Mesenchymal stem cell (in vitro differentiated cells and primary cell): ENCODE results near the gene TNIP1.
A peak's percentile ranks its signal among the peaks of the same experiment; 100 is the strongest.

Source experiments
- DNase-seq: peaks from one replicate; pipeline ENCODE4 v3.0.0-alpha.2; 2013
- H2AFZ ChIP-seq: one replicate; pipeline ENCODE4 v1.6.1; 2013; ENCODE audit warnings: low read depth, mild to moderate bottlenecking, control low read depth, inconsistent platforms, low read length, moderate library complexity
- H2AK5ac ChIP-seq: 2 replicates; pipeline ENCODE4 v1.6.1; 2013; ENCODE audit warnings: low read length, moderate library complexity, mild to moderate bottlenecking, inconsistent platforms; ENCODE audit not compliant: severe bottlenecking
- H2BK120ac ChIP-seq: one replicate; pipeline ENCODE4 v1.6.1; 2013; ENCODE audit warnings: low read depth, mild to moderate bottlenecking, inconsistent platforms, low read length, moderate library complexity
- H2BK12ac ChIP-seq, 2 experiments: one replicate each; pipeline ENCODE4 v1.6.1; 2013; ENCODE audit warnings: inconsistent platforms in 2 of 2, low read length in 2 of 2, mild to moderate bottlenecking in 2 of 2, moderate library complexity in 2 of 2, control low read depth in 1 of 2
- H2BK15ac ChIP-seq: one replicate; pipeline ENCODE4 v1.6.1; 2013; ENCODE audit warnings: mild to moderate bottlenecking, low read depth, inconsistent platforms; ENCODE audit not compliant: poor library complexity, severe bottlenecking
- H2BK5ac ChIP-seq: 2 replicates; pipeline ENCODE4 v1.6.1; 2013; ENCODE audit warnings: low read depth, mild to moderate bottlenecking, low read length, control low read depth, inconsistent platforms; ENCODE audit not compliant: poor library complexity, severe bottlenecking
- H3K14ac ChIP-seq, 2 experiments: one replicate each; pipeline ENCODE4 v1.6.1; 2013; ENCODE audit warnings: inconsistent platforms in 2 of 2, low read length in 2 of 2, control low read depth in 1 of 2, mild to moderate bottlenecking in 1 of 2, moderate library complexity in 1 of 2
- H3K18ac ChIP-seq, 2 experiments: one replicate each; pipeline ENCODE4 v1.6.1; 2013; ENCODE audit warnings: inconsistent platforms in 2 of 2, low read length in 2 of 2, control low read depth in 1 of 2, low read depth in 1 of 2, mild to moderate bottlenecking in 1 of 2
- H3K23ac ChIP-seq, 2 experiments: one replicate each; pipeline ENCODE4 v1.6.1; 2013; ENCODE audit warnings: inconsistent platforms in 2 of 2, low read length in 2 of 2, mild to moderate bottlenecking in 2 of 2, moderate library complexity in 2 of 2, control low read depth in 1 of 2
- H3K27ac ChIP-seq: 2 replicates; pipeline ENCODE4 v1.5.1; 2013; ENCODE audit warnings: mild to moderate bottlenecking, moderate library complexity, low read length, control low read depth, inconsistent platforms; ENCODE audit not compliant: poor library complexity, severe bottlenecking
- H3K27me3 ChIP-seq, 2 experiments: 2 replicates each; pipeline versions ENCODE4 v1.6.1 to v1.7.0; 2013; ENCODE audit warnings: low read length in 2 of 2, mild to moderate bottlenecking in 2 of 2, moderate library complexity in 2 of 2, control low read depth in 1 of 2, inconsistent platforms in 1 of 2; ENCODE audit not compliant: control insufficient read depth in 1 of 2, insufficient read depth in 1 of 2
- H3K36me3 ChIP-seq, 2 experiments: 2 replicates each; pipeline versions ENCODE4 v1.6.1 to v1.7.0; 2013; ENCODE audit warnings: low read length in 2 of 2, control low read depth in 1 of 2, inconsistent platforms in 1 of 2, low read depth in 1 of 2, mild to moderate bottlenecking in 1 of 2; ENCODE audit not compliant: insufficient read depth in 2 of 2, control insufficient read depth in 1 of 2
- H3K4ac ChIP-seq, 2 experiments: one replicate each; pipeline ENCODE4 v1.6.1; 2013; ENCODE audit warnings: inconsistent platforms in 2 of 2, low read length in 2 of 2, mild to moderate bottlenecking in 2 of 2, moderate library complexity in 2 of 2, control low read depth in 1 of 2, low read depth in 1 of 2
- H3K4me1 ChIP-seq: 2 replicates; pipeline ENCODE4 v1.6.1; 2013; ENCODE audit warnings: low read depth, low read length, control low read depth; ENCODE audit not compliant: control insufficient read depth, insufficient read depth
- H3K4me2 ChIP-seq: 2 replicates; pipeline ENCODE4 v1.6.1; 2013; ENCODE audit warnings: low read length, mild to moderate bottlenecking, inconsistent platforms; ENCODE audit not compliant: poor library complexity, severe bottlenecking
- H3K4me3 ChIP-seq, 2 experiments: 2 replicates each; pipeline versions ENCODE4 v1.5.1 to v1.7.0; 2013; ENCODE audit warnings: low read length in 2 of 2, mild to moderate bottlenecking in 2 of 2, control low read depth in 1 of 2, low read depth in 1 of 2; ENCODE audit not compliant: insufficient read depth in 1 of 2
- H3K79me1 ChIP-seq: replicated peaks from 2 replicates; pipeline ENCODE4 v1.6.1; 2013; ENCODE audit warnings: mild to moderate bottlenecking, control low read depth, low read length, inconsistent platforms; ENCODE audit not compliant: poor library complexity, severe bottlenecking
- H3K9ac ChIP-seq: 2 replicates; pipeline ENCODE4 v1.7.0; 2013; ENCODE audit warnings: mild to moderate bottlenecking, low read length, moderate library complexity
- H3K9me3 ChIP-seq: 2 replicates; pipeline ENCODE4 v1.7.0; 2013; ENCODE audit warnings: mild to moderate bottlenecking, low read length; ENCODE audit not compliant: control insufficient read depth
- H4K8ac ChIP-seq: one replicate; pipeline ENCODE4 v1.6.1; 2013; ENCODE audit warnings: inconsistent platforms, mild to moderate bottlenecking, low read length, moderate library complexity
- H4K91ac ChIP-seq: one replicate; pipeline ENCODE4 v1.6.1; 2013; ENCODE audit warnings: mild to moderate bottlenecking, low read length, inconsistent platforms
- WGBS: methylation state at CpG from one replicate; pipeline ENCODE4 v1.1.7; 2013; ENCODE audit warnings: mixed read lengths; 5-methylcytosine and 5-hydroxymethylcytosine counted together

TNIP1 gene

DNA sequence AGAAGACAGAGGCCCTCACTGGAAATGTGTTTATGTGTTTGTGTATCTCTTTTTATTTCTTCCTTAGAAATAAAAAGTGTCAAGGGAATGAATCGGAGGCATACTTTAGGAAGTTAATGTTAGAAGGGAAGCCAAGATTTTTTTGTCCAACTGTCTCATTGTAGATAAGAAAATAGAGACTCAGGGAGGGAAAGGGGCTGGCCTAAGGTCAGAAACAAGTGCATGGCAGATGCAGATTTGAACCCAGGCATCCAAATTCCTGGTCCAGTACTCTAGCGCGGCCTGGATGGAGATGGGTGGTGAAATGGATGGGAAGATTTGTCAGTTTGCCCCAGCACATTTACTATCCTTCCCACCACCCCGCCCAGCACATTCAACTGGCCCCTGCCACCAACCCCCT, 19.8 kb upstream of the TNIP1 start:
- Histone ChIP-seq H3K27me3 (no peaks in the 10 kb centered on the region), H3K4me3 (no peak overlapping the region), H3K4ac (no peak overlapping the region), H2BK120ac (no peak overlapping the region), H4K91ac (no peak overlapping the region), H3K4me2 (no peak overlapping the region), H3K27ac (no peak overlapping the region), H3K9ac (no peak overlapping the region), H4K8ac (no peak overlapping the region), H3K4me1 (peaks cover 7% of the 10 kb centered on the region), H3K23ac (no peak overlapping the region), H3K79me1 (peaks cover 8% of the 10 kb centered on the region), H3K9me3 (no peaks in the 10 kb centered on the region), H2BK15ac (no peak overlapping the region), H3K14ac (no peak overlapping the region), H2AFZ (no peak overlapping the region), H2AK5ac (no peak overlapping the region), H3K18ac (no peak overlapping the region), H2BK5ac (no peak overlapping the region), H3K36me3 (peaks cover 60 to 70% of the 10 kb centered on the region in 2 experiments), H2BK12ac (no peak overlapping the region)
- 96% methylated on average over 1 of the region's 4 CpGs for WGBS
- DNase-seq, result no peak

DNA sequence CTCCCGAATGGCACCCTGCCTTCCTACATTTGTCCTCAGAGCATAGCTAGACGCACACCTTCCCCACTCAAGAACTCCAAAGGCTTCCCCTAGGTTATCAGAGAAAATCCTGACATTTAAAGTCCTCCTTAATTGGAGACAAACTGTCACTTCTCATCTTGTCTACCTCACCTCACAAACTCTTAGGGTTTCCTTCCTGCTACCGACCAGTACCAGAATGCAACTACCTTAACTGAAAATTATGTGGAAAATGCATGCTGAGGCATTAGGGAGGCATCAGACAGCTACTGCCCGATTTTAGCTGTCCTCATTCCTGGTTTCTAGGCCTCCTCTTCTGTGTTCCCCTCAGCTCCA, 17.9 kb upstream of the TNIP1 start:
- Histone ChIP-seq H2BK5ac (no peak overlapping the region), H3K27me3 (no peaks in the 10 kb centered on the region), H4K8ac (no peak overlapping the region), H3K4me1 (peaks cover 25% of the 10 kb centered on the region), H3K27ac (no peak overlapping the region), H3K9ac (no peak overlapping the region), H3K4me2 (no peak overlapping the region), H2AFZ (no peak overlapping the region), H4K91ac (no peak overlapping the region), H2BK120ac (no peak overlapping the region), H3K9me3 (no peaks in the 10 kb centered on the region), H3K4ac (no peak overlapping the region), H3K14ac (no peak overlapping the region), H2BK15ac (no peak overlapping the region), H3K36me3 (peaks cover 44 to 51% of the 10 kb centered on the region in 2 experiments), H2BK12ac (no peak overlapping the region), H3K4me3 (no peak overlapping the region), H3K23ac (no peak overlapping the region), H3K18ac (no peak overlapping the region), H3K79me1 (peaks cover 4% of the 10 kb centered on the region), H2AK5ac (no peak overlapping the region)
- WGBS, result 93% methylated on average over 4 of the region's 4 CpGs
- DNase-seq, result no peak

DNA sequence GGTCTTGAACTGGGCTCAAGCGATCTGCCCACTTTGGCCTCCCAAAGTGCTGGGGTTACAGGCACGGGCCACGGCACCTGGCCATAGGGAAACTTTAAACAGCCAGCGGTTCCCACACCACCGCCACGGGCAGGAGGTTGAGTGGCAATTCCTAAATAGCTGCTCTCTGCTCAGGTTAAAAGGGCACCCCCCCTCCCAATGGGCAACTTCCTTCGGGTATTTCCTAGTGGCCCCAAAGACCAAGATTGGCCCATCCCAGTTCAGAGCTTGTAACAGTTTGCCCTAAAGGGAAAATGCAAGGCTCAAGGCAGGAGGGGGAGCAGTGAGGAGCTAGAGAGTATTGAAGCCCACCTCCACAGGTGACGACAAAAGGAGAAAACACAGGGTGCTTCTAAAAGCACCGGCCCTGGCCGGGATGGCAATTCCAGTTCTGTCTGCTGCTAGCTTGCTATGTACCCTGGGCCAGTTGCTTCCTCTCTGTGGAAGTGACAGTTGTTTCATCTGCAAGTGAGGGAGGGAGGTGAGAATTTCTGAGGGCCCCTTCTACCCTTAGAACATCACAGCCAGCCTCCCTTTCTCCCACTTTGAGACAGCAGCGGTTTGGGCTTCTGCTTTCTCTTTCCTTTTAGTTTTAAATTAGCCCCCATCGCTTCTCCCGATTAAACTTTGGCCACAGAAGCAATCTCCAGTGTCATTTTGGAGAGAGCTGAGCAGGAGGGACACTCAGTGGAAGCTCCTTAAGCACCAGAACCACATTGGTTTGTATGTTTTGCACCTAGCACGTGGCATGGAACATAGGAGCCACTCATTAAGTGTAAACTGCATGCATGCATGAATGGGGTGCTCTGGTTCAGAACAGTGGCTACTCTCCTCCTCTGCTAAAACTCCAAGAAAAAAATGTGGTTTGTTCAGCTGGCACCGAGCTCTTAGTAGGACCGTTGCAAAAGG, 17.3 kb upstream of the TNIP1 start:
- 95% methylated on average over 14 of the region's 16 CpGs for WGBS
- no peaks in the 10 kb centered on the region for H3K79me1 ChIP-seq
- no peak overlapping the region for H3K27ac ChIP-seq
- H3K4me2 ChIP-seq, result no peak overlapping the region
- H2BK15ac ChIP-seq, result no peak overlapping the region
- H2BK120ac ChIP-seq, result no peak overlapping the region
- no peak overlapping the region for H2AFZ ChIP-seq
- H3K14ac ChIP-seq, result no peak overlapping the region
- peaks cover 40 to 44% of the 10 kb centered on the region in 2 experiments for H3K36me3 ChIP-seq
- no peak overlapping the region for H2BK5ac ChIP-seq
- H3K9me3 ChIP-seq, result no peaks in the 10 kb centered on the region
- no peak overlapping the region for H3K4me3 ChIP-seq
- no peak overlapping the region for H3K18ac ChIP-seq
- no peaks in the 10 kb centered on the region for H3K27me3 ChIP-seq
- no peak overlapping the region for H3K23ac ChIP-seq
- H2BK12ac ChIP-seq, result no peak overlapping the region
- H3K9ac ChIP-seq, result no peak overlapping the region
- H3K4ac ChIP-seq, result no peak overlapping the region
- no peak overlapping the region for H4K8ac ChIP-seq
- H2AK5ac ChIP-seq, result no peak overlapping the region
- H3K4me1 ChIP-seq, result peaks cover 25% of the 10 kb centered on the region
- no peak for DNase-seq
- H4K91ac ChIP-seq, result no peak overlapping the region

DNA sequence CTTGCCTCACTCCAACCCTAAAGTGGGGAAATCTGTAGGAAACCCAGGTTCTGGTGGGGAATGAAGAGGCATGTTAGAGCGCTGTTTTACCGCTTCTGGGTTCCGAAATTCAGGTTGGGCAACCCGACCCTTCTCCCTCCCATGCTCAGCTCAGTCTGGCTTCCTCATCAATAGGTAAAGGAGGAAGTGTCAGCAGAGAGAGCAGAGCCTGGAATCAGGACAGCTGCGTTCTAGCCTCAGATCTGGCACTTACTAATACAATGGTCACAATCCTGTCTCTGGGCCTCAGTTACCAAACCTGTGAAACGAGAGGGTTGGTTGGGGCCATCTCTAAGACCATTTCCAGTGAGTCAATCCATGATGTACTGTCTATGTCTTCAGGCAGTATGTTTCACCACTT, 16.2 kb upstream of the TNIP1 start:
- H2AK5ac ChIP-seq, result no peak overlapping the region
- H3K18ac ChIP-seq, result no peak overlapping the region
- H3K4me3 ChIP-seq, result no peak overlapping the region
- DNase-seq, result no peak
- no peak overlapping the region for H3K9ac ChIP-seq
- no peak overlapping the region for H2BK120ac ChIP-seq
- H3K23ac ChIP-seq, result no peak overlapping the region
- H3K14ac ChIP-seq, result no peak overlapping the region
- no peak overlapping the region for H2BK15ac ChIP-seq
- no peaks in the 10 kb centered on the region for H3K27me3 ChIP-seq
- no peak overlapping the region for H2BK5ac ChIP-seq
- H3K4me2 ChIP-seq, result no peak overlapping the region
- H2BK12ac ChIP-seq, result peak overlapping the region in 1 of 2 experiments; percentile 15
- no peak overlapping the region for H4K8ac ChIP-seq
- no peak overlapping the region for H3K27ac ChIP-seq
- no peaks in the 10 kb centered on the region for H3K9me3 ChIP-seq
- no peaks in the 10 kb centered on the region for H3K79me1 ChIP-seq
- peaks cover 34 to 36% of the 10 kb centered on the region in 2 experiments for H3K36me3 ChIP-seq
- WGBS, result 91% methylated on average over 2 of the region's 6 CpGs
- peaks cover 28% of the 10 kb centered on the region for H3K4me1 ChIP-seq
- no peak overlapping the region for H2AFZ ChIP-seq
- no peak overlapping the region for H4K91ac ChIP-seq
- no peak overlapping the region for H3K4ac ChIP-seq
